ENCODE results near the gene PLCXD1.
"Not testable (repeated sequence)": the region's sequence is repeated elsewhere in the genome, so short reads cannot be mapped to it uniquely, and the experiment has no call there.

The PLCXD1 gene

DNA sequence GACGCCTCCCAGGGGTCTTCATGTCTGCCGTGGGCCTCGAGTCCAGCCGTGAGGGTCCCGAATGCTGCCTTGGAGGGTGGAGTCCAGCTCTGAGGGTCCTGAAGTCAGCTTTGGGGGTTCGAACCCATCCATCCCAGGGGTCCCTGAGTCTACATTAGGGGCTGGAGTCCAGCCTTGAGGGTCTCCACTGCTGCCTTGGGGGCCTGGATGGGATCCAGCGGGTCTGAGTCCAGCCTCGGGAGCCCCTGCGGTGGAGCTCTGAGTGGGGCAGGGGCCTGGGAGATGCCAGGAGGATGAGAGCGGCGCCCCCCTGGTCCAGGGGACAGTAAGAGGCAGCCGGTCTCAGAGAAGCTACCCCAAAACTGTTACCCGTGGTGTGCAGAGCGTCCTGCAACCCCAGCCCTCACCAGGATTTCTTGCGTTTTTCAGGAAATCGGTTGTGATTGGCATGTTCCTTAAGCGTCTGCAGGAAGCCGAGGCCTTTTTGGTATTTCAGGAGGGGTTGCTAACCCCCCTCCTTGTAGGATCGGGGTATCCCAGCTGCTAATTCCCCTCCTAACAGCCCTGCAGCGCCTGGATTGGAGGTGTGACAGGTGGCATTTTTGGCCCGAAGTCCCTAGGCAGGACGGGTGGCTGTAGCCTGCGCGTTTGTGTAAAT lies 39.1 kb downstream of the PLCXD1 start:
- H3K4me3 ChIP-seq (ENCODE audit: low read depth, low read length), result peak overlapping the region; percentile 93
- TF ChIP-seq, protein P1, sequence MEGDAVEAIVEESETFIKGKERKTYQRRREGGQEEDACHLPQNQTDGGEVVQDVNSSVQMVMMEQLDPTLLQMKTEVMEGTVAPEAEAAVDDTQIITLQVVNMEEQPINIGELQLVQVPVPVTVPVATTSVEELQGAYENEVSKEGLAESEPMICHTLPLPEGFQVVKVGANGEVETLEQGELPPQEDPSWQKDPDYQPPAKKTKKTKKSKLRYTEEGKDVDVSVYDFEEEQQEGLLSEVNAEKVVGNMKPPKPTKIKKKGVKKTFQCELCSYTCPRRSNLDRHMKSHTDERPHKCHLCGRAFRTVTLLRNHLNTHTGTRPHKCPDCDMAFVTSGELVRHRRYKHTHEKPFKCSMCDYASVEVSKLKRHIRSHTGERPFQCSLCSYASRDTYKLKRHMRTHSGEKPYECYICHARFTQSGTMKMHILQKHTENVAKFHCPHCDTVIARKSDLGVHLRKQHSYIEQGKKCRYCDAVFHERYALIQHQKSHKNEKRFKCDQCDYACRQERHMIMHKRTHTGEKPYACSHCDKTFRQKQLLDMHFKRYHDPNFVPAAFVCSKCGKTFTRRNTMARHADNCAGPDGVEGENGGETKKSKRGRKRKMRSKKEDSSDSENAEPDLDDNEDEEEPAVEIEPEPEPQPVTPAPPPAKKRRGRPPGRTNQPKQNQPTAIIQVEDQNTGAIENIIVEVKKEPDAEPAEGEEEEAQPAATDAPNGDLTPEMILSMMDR (IDR thresholded peaks at IDR 0.05; ENCODE audit: low read depth, low read length), result no peak
- DNase-seq (ENCODE audit: low read depth, low spot score), result no peak
- in situ Hi-C loops (cut with HindIII; ENCODE audit: low sequenced_read_pairs), result no loop called here

DNA sequence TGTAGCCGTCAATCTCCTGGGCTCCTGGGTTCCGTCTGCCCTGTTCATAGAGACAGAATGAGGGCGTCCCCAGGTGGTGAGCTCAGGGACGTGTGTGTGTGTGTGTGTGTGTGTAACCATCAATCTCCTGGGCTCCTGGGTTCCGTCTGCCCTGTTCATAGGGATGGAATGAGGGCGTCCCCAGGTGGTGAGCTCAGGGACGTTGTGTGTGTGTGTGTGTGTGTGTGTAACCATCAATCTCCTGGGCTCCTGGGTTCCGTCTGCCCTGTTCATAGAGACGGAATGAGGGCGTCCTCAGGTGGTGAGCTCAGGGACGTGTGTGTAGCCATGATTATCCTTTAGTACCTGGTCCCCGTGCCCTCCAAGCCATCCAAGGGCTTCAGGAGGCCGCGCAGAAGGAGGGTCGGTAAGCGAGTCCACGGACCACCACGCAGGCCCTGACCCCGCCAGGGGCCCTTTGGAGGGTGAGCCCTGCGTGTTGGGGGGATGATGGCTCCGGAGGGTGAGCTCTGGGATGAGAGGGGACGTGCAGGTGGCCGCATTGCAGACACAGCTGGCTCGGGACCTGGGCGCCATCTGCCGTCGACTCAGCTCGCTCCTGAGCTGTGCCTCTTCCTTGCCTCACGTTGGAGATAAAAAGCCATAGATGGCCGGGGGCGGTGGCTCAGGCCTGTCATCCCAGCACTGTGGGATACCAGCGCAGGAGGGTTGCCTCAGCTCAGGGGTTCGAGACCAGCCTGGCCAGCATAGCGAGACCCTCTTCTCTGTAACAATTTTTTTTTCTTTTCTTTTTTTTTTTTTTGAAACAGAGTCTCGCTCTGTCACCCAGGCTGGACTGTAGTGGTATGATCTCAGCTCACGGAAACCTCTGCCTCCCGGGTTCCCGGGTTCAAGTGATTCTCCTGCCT lies 42.8 kb downstream of the PLCXD1 start:
- TF ChIP-seq, protein P1 (IDR thresholded peaks at IDR 0.05; ENCODE audit: low read depth, low read length), result no peak
- in situ Hi-C loops (cut with HindIII; ENCODE audit: low sequenced_read_pairs), result no loop called here
- H3K4me3 ChIP-seq (ENCODE audit: low read depth, low read length), result no peak overlapping the region
- DNase-seq (ENCODE audit: low read depth, low spot score), result peak; percentile 69

DNA sequence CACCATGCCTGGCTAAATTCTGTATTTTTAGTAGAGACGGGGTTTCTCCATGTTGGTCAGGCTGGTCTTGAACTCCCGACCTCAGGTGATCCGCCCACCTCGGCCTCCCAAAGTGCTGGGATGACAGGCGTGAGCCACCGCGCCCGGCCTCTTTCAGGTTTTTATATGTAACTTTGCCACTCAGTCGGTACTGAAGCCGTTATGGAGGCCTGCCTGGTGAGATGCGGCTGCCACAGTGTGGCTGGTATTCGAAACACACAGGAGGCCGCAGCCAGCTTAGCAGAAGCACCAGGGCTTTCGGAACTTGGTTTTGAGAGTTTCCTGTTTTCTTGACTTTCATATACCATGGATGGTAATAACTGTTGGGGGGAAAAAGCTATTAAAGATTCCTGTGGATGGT lies 43.5 kb downstream of the PLCXD1 start:
- H3K4me3 ChIP-seq (ENCODE audit: low read depth, low read length); DNase-seq (ENCODE audit: low read depth, low spot score); in situ Hi-C loops (cut with HindIII; ENCODE audit: low sequenced_read_pairs): not testable (repeated sequence)

DNA sequence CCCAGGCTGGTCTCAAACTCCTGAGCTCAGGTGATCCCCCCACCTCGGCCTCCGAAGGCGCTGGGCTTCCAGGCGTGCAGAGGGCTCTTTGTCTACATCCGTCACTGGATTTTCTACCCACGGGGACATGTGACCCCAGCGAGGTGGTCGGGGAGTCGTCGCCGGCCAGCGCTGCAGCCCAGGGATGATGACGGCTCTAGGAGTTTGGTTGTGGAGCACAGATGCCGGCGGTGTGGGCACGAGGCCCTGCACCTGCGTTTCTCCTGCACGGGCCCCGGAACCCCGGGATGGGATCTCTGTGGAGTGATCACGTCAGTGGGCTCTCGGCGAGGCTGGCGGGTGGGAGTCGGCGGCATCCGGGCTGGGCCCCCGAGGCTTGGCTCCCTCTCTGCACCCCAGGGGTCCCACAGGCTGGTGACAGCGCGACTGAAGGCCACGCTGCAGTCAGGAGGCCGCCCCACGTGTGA lies 46.5 kb downstream of the PLCXD1 start:
- no peak overlapping the region for H3K4me3 ChIP-seq (ENCODE audit: low read depth, low read length)
- TF ChIP-seq, protein P1 (IDR thresholded peaks at IDR 0.05; ENCODE audit: low read depth, low read length), result no peak
- in situ Hi-C loops (cut with HindIII; ENCODE audit: low sequenced_read_pairs), result no loop called here
- DNase-seq (ENCODE audit: low read depth, low spot score), result no peak

DNA sequence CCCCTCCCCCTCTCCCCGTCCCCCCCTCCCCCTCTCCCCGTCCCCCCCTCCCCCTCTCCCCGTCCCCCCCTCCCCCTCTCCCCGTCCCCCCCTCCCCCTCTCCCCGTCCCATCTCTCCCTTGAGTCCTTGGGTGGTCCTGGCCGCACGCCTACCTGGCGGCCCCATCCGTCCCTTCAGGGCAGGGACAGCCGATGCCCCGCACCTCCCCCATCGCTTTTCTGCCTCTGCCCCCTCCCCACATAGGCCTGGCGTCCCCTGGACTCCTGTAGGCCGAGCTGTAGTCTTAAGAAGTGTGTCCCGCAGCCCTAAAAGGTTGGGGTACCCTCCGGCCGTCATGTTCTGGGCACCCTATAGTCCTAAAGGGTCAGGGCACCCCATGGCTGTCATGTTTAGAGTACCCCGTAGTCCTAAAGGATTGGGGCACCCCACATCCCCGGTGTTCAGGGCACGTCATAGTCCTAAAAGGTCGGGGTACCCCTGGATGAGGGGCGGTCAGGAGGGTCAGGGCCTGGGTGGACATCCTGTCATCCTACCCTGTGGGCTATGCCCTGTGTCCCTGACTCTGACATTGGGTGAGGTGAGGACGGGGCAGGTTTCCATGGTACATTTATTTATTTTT lies 48.2 kb downstream of the PLCXD1 start:
- H3K4me3 ChIP-seq (ENCODE audit: low read depth, low read length), result no peak overlapping the region
- TF ChIP-seq, protein P1 (IDR thresholded peaks at IDR 0.05; ENCODE audit: low read depth, low read length), result no peak
- in situ Hi-C loops (cut with HindIII; ENCODE audit: low sequenced_read_pairs), result no loop called here
- DNase-seq (ENCODE audit: low read depth, low spot score), result no peak

DNA sequence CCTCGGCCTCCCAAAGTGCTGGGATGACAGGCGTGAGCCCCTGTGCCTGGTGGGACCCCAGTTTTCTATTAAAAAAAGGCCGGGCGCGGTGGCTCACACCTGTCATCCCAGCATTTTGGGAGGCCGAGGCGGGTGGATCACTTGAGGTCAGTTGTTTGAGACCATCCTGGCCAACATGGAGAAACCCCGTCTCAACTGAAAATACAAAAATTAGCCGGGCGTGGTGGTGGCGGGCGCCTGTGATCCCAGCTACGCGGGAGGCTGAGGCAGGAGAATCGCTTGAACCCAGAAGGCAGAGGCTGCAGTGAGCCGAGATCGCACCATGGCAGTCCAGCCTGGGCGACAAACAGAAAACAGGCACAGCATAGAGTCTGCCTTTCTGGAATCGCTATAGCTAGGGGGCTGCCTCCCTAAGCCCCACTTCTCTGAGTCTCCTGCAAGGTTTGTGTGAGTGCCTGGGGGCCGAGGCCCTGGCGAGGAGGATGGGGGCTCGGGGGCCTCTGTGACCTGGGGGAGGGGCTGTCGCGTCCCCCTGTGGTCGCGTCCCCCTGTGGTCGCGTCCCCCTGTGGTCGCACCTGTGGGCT lies 49.1 kb downstream of the PLCXD1 start:
- DNase-seq (ENCODE audit: low read depth, low spot score); in situ Hi-C loops (cut with HindIII; ENCODE audit: low sequenced_read_pairs); H3K4me3 ChIP-seq (ENCODE audit: low read depth, low read length): not testable (repeated sequence)

DNA sequence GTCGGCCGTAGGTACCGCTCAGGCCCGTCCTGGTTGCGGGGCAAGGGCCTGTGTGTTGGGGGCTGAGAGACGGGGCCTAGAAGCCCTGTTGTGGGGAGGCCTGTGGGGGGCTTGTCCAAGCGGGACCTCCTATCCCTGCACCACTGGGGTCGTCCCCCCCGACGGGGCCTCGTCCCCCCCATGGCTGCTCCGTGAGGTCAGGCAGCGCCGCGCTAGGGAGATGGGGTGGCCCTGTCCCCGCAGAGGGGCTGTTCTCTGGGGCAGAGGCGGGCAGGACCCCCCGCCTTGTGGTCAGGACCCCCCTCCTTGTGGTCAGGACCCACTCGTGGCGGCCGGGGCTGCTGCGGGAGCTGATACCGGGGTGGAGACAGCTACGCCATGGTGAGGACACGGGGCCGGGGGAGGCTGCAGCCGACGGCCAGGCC lies 49.6 kb downstream of the PLCXD1 start:
- TF ChIP-seq, protein P1 (IDR thresholded peaks at IDR 0.05; ENCODE audit: low read depth, low read length), result no peak
- in situ Hi-C loops (cut with HindIII; ENCODE audit: low sequenced_read_pairs), result no loop called here
- H3K4me3 ChIP-seq (ENCODE audit: low read depth, low read length), result no peak overlapping the region
- DNase-seq (ENCODE audit: low read depth, low spot score), result no peak

Measured in astrocyte of the spinal cord (primary cell).